ENCODE measurements around the gene GABBR2. TPM values are rescaled to one million over a fixed set of nuclear protein-coding genes. Genes with fewer than 3 reads are reported as not detected.

Gene GABBR2
- total RNA-seq, 1 donor from 2014 or later, result not detected

DNA sequence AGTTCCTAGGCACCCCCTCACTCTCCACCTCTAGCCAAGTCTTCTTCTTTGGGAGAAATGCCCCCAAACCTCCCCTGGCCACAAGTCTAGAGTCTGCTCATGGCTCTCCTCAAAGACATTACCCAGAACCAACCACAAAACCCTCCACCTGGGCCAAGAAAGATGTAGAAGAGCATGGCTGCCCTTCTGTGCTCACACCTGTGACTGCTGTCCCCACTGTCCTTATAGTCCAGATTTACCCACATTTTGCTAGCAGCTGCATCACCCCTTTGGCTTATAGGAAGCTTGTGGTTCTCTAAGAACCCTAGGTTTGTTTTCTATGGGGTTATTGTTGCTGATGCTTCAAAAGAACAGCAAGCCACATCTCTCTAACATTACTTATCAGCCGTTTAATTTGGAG lies 6.1 kb upstream of the GABBR2 start:
- Histone ChIP-seq H3K4me3 (ENCODE audit: low read depth, low read length) (no peak overlapping the region), H3K27me3 (ENCODE audit: control insufficient read depth, insufficient read depth, low read length) (peaks cover 12% of the 10 kb centered on the region), H3K36me3 (ENCODE audit: control insufficient read depth, insufficient read depth, low read length) (no peaks in the 10 kb centered on the region)
- DNase-seq (ENCODE audit: low read depth) (no peak), FAIRE-seq (no peak)
- no peak for TF ChIP-seq CTCF (IDR thresholded peaks at IDR 0.05; ENCODE audit: insufficient read depth, low read length, severe bottlenecking)

GRCh38 chr9:98712987-98713386 lies 4.3 kb upstream of the GABBR2 start:
- H3K4me3 ChIP-seq (ENCODE audit: low read depth, low read length), result no peak overlapping the region
- no peak for TF ChIP-seq CTCF (IDR thresholded peaks at IDR 0.05; ENCODE audit: insufficient read depth, low read length, severe bottlenecking)
- no peaks in the 10 kb centered on the region for H3K36me3 ChIP-seq (ENCODE audit: control insufficient read depth, insufficient read depth, low read length)
- no peak for FAIRE-seq
- no peak for DNase-seq (ENCODE audit: low read depth)
- peaks cover 17% of the 10 kb centered on the region for H3K27me3 ChIP-seq (ENCODE audit: control insufficient read depth, insufficient read depth, low read length)

DNA sequence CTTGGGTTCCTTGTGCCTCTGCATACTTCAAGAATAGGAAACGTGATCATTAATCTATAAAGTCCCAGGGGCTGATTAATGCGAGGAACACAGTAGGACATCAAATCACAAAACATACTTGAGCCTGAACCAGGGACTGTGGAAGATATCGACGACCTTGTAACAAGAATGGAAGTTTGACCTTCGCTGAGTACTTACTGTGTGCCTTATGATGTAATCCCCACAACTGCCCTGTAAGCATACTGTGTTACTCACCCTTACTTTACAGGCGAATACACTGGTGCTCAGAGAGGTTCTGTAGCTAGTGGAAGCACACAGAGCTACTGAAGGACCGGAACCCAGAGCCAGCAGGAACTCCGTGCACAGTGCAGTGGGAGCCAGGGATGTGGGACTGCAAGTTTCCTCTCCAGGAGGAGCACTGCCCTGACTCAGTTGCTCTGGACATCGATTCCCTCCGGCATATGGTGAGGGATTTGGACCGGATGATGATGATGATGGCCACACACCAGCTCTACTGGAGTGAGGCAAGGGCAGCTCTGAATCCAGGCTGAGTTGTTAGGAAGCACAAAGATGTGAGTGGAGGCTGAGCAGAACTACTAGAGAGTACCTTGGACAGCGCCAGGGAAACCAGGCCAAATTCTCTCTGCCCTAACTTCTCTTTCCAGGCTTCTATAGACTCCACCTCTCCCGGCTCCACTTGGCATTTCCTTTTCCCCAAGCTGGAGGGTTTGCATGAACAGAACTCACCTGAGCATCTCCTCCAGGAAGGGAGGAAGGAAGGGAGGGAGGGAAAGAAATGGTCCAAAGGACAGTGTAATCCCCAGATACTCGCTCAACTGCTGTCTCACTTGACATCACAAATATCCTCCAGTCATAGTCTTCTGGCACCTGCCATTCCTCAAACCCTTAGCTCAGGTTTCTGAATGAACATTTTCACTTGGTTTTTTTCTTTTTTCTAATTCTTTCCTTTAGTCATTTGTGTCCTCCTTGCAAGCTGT lies 1.5 kb upstream of the GABBR2 start:
- no peaks in the 10 kb centered on the region for H3K36me3 ChIP-seq (ENCODE audit: control insufficient read depth, insufficient read depth, low read length)
- DNase-seq (ENCODE audit: low read depth) (peak; percentile 29), FAIRE-seq (peak; percentile 96)
- peaks cover 36% of the 10 kb centered on the region for H3K27me3 ChIP-seq (ENCODE audit: control insufficient read depth, insufficient read depth, low read length)
- H3K4me3 ChIP-seq (ENCODE audit: low read depth, low read length), result no peak overlapping the region
- no peak for TF ChIP-seq CTCF (IDR thresholded peaks at IDR 0.05; ENCODE audit: insufficient read depth, low read length, severe bottlenecking)

- H3K36me3 ChIP-seq (ENCODE audit: control insufficient read depth, insufficient read depth, low read length), result no peaks in the 10 kb centered on the region
- FAIRE-seq (no peak), DNase-seq (ENCODE audit: low read depth) (no peak)
- peaks cover 37% of the 10 kb centered on the region for H3K27me3 ChIP-seq (ENCODE audit: control insufficient read depth, insufficient read depth, low read length)
- no peak overlapping the region for H3K4me3 ChIP-seq (ENCODE audit: low read depth, low read length)
- TF ChIP-seq CTCF (IDR thresholded peaks at IDR 0.05; ENCODE audit: insufficient read depth, low read length, severe bottlenecking), result no peak
Observed at GRCh38 chr9:98708103-98708932, 417 bp downstream of the GABBR2 start.

- peak; percentile 64 for TF ChIP-seq CTCF (IDR thresholded peaks at IDR 0.05; ENCODE audit: insufficient read depth, low read length, severe bottlenecking)
- peaks cover 37% of the 10 kb centered on the region for H3K27me3 ChIP-seq (ENCODE audit: control insufficient read depth, insufficient read depth, low read length)
- no peak overlapping the region for H3K4me3 ChIP-seq (ENCODE audit: low read depth, low read length)
- no peaks in the 10 kb centered on the region for H3K36me3 ChIP-seq (ENCODE audit: control insufficient read depth, insufficient read depth, low read length)
- FAIRE-seq, result no peak
- DNase-seq (ENCODE audit: low read depth), result peak; percentile 45
Observed at GRCh38 chr9:98707166-98708102, 1.3 kb downstream of the GABBR2 start.

All from bronchial epithelial cell (primary cell).